Vagina (tissue), 2 donors: Measurements from ENCODE around the gene FXR1.

Experiments used
- POLR2AphosphoS5 ChIP-seq, 2 donors: sonication (generic); formaldehyde crosslinking; IDR thresholded peaks; one replicate each; pipeline ENCODE4 v1.9.0; 2017; ENCODE audit warnings: antibody characterized with exemption in 2 of 2, mild to moderate bottlenecking in 2 of 2, low read depth in 1 of 2; ENCODE audit not compliant: insufficient read depth in 1 of 2
- TF ChIP-seq, protein P1 (sequence below), 3 experiments: fragments of 450-650 bp in 2 of 3; fragments of 200-600 bp in 1 of 3; sonication (generic) in 1 of 3; IDR thresholded peaks; one replicate each; pipeline ENCODE4 v1.5.1; 2017 to 2019; ENCODE audit warnings: antibody characterized with exemption in 3 of 3, mild to moderate bottlenecking in 2 of 3, moderate library complexity in 2 of 3

DNA sequence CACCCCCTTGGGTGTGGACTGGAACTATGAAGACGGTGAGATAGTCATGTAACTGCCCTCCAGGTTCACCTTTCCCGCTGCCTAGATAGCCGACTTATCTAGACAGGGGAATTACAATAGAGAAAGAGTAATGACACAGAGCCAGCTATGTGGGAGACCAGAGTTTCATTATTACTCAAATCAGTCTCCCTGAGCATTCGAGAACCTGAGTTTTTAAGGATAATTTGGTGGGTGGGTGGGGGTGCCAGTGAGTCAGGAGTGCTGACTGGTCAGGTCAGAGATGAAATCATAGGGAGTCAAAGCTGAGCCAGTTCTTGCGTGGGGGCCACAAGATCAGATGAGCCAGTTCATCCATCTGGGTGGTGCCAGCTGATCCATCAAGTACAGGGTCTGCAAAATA, 96.8 kb downstream of the FXR1 start:
- TF ChIP-seq, protein P1, sequence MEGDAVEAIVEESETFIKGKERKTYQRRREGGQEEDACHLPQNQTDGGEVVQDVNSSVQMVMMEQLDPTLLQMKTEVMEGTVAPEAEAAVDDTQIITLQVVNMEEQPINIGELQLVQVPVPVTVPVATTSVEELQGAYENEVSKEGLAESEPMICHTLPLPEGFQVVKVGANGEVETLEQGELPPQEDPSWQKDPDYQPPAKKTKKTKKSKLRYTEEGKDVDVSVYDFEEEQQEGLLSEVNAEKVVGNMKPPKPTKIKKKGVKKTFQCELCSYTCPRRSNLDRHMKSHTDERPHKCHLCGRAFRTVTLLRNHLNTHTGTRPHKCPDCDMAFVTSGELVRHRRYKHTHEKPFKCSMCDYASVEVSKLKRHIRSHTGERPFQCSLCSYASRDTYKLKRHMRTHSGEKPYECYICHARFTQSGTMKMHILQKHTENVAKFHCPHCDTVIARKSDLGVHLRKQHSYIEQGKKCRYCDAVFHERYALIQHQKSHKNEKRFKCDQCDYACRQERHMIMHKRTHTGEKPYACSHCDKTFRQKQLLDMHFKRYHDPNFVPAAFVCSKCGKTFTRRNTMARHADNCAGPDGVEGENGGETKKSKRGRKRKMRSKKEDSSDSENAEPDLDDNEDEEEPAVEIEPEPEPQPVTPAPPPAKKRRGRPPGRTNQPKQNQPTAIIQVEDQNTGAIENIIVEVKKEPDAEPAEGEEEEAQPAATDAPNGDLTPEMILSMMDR (IDR thresholded peaks at IDR 0.05) = no peak
- no peak for TF ChIP-seq POLR2AphosphoS5 (IDR thresholded peaks at IDR 0.05; ENCODE audit: insufficient read depth in 1 of 2, low read depth in 1 of 2)
